Endothelial cell of umbilical vein (primary cell): ENCODE data around the gene DPEP3. TPM values are rescaled to one million over a fixed set of nuclear protein-coding genes. Genes with fewer than 3 reads are reported as not detected.

ENCODE experiments used
- BruUV-seq: library from RNA; stranded (reverse); fragments of 400-500 nt; replicated peaks from 2 replicates; lab custom pipeline; 2021; lab: Mats Ljungman, UMichigan
- CTCF ChIA-PET: fragments of 300-600, 350-600 bp; sonication (Branson Sonifier 250); formaldehyde crosslinking; loops from one replicate; lab custom pipeline; 2021; ENCODE audit warnings: antibody characterized with exemption, inconsistent platforms; lab: Charles Lee
- POLR2A ChIA-PET: fragments of 300-600, 350-600 bp; sonication (Branson Sonifier 250); formaldehyde crosslinking; loops from one replicate; lab custom pipeline; 2021; ENCODE audit warnings: antibody characterized with exemption, inconsistent platforms; lab: Charles Lee
- DNase-seq: peaks from one replicate; pipeline ENCODE4 v3.0.0-alpha.2; 2011; ENCODE audit warnings: low read depth, low spot score
- FAIRE-seq: peaks from 2 replicates; lab custom pipeline; 2011; peaks lifted over from hg19 to GRCh38; lab: Jason Lieb, UNC
- H2AFZ ChIP-seq: 2 replicates; pipeline ENCODE4 v1.6.0; 2012; ENCODE audit warnings: low read depth, low read length, control low read depth, inconsistent platforms
- H3K27ac ChIP-seq: 2 replicates; pipeline ENCODE4 v1.5.1; 2011; ENCODE audit warnings: low read depth, mild to moderate bottlenecking, control low read depth, low read length, moderate library complexity; ENCODE audit not compliant: insufficient read depth
- H3K27me3 ChIP-seq, 2 experiments: 2 replicates each; pipeline versions ENCODE4 v1.6.0 to v1.6.1; 2011; ENCODE audit warnings: low read length in 2 of 2, mixed read lengths in 1 of 2; ENCODE audit not compliant: control insufficient read depth in 2 of 2, insufficient read depth in 2 of 2
- H3K36me3 ChIP-seq, 2 experiments: 2 replicates in 1 of 2; 3 replicates in 1 of 2; pipeline ENCODE4 v1.5.1; 2011; ENCODE audit warnings: low read length in 2 of 2, mild to moderate bottlenecking in 1 of 2, moderate library complexity in 1 of 2; ENCODE audit not compliant: control insufficient read depth in 2 of 2, insufficient read depth in 2 of 2; ENCODE audit errors: extremely low read depth in 1 of 2
- H3K4me1 ChIP-seq: 3 replicates; pipeline ENCODE4 v1.5.1; 2011; ENCODE audit warnings: mild to moderate bottlenecking, low read length; ENCODE audit not compliant: control insufficient read depth, insufficient read depth; ENCODE audit errors: extremely low read depth
- H3K4me2 ChIP-seq: 2 replicates; pipeline ENCODE4 v1.6.1; 2011; ENCODE audit warnings: low read length, control low read depth, mixed read lengths; ENCODE audit not compliant: insufficient read depth
- H3K4me3 ChIP-seq, 3 experiments: fragments of 200-600 bp in 1 of 3; sonication (generic), shearing (Covaris generic) in 1 of 3; replicated peaks in 1 of 3; 2 replicates each; pipeline ENCODE4 v1.5.1; 2011 to 2016; ENCODE audit warnings: control low read depth in 3 of 3, low read length in 3 of 3, mild to moderate bottlenecking in 2 of 3, inconsistent platforms in 1 of 3, low read depth in 1 of 3, moderate library complexity in 1 of 3; ENCODE audit not compliant: insufficient read depth in 1 of 3
- H3K79me2 ChIP-seq: 2 replicates; pipeline ENCODE4 v1.6.0; 2012; ENCODE audit warnings: low read length, inconsistent platforms; ENCODE audit not compliant: control insufficient read depth, insufficient read depth
- H3K9ac ChIP-seq: replicated peaks from 2 replicates; pipeline ENCODE3; 2011; ENCODE audit warnings: low read length, control low read depth; ENCODE audit not compliant: insufficient read depth; ENCODE audit errors: extremely low read depth
- H3K9me1 ChIP-seq: replicated peaks from 3 replicates; pipeline ENCODE4 v1.6.0; 2011; ENCODE audit warnings: mild to moderate bottlenecking, low read length; ENCODE audit not compliant: control insufficient read depth, insufficient read depth; ENCODE audit errors: extremely low read depth
- H3K9me3 ChIP-seq: replicated peaks from 2 replicates; pipeline ENCODE4 v1.5.1; 2012; ENCODE audit warnings: low read length, inconsistent platforms; ENCODE audit not compliant: control insufficient read depth, insufficient read depth
- H4K20me1 ChIP-seq: replicated peaks from 2 replicates; pipeline ENCODE3; 2011; ENCODE audit warnings: mild to moderate bottlenecking, low read length; ENCODE audit not compliant: control insufficient read depth, insufficient read depth; ENCODE audit errors: extremely low read depth
- EZH2 ChIP-seq: IDR thresholded peaks from 2 replicates; pipeline ENCODE4 v1.6.1; 2012; ENCODE audit warnings: borderline replicate concordance, low read depth, mild to moderate bottlenecking, moderate library complexity, low read length, inconsistent platforms; ENCODE audit not compliant: severe bottlenecking
- FOS ChIP-seq: IDR thresholded peaks from 2 replicates; pipeline ENCODE4 v1.6.1; 2011; ENCODE audit warnings: mild to moderate bottlenecking, low read length, moderate library complexity, borderline replicate concordance; ENCODE audit not compliant: insufficient read depth
- GATA2 ChIP-seq: IDR thresholded peaks from 2 replicates; pipeline ENCODE4 v1.7.0; 2011; ENCODE audit warnings: low read depth, mild to moderate bottlenecking, moderate library complexity, mixed read lengths, low read length; ENCODE audit not compliant: insufficient read length, insufficient read depth
- JUN ChIP-seq: IDR thresholded peaks from 2 replicates; pipeline ENCODE4 v1.6.1; 2011; ENCODE audit warnings: borderline replicate concordance, low read depth; ENCODE audit not compliant: insufficient read length, insufficient read depth
- MYC ChIP-seq: IDR thresholded peaks from one replicate; pipeline ENCODE4 v1.6.1; 2011; ENCODE audit warnings: mild to moderate bottlenecking, low read depth, low read length
- POLR2A ChIP-seq: IDR thresholded peaks from 2 replicates; pipeline ENCODE4 v1.6.1; 2012; ENCODE audit warnings: low read depth, mild to moderate bottlenecking, control low read depth, low read length
- POLR2AphosphoS5 ChIP-seq: IDR thresholded peaks from 2 replicates; pipeline ENCODE4 v1.6.1; 2012; ENCODE audit warnings: low read depth, mild to moderate bottlenecking, control low read depth, low read length, moderate library complexity; ENCODE audit not compliant: insufficient read depth
- dilution Hi-C: fragments of 300-500 bp; cut with MboI; formaldehyde crosslinking; loops from one replicate; pipeline ENCODE4 v1.15.0; 2019; ENCODE audit warnings: low sequenced_read_pairs; ENCODE audit not compliant: extremely low pct_ligation_motif_present
- intact Hi-C: fragments of 100-400 bp; cut with micrococcal nuclease; formaldehyde crosslinking; loops from one replicate; pipeline ENCODE4 v1.10.0; 2022
- polyA plus RNA-seq, 4 experiments: library from polyadenylated mRNA; depleted of rRNA in 3 of 4; stranded (reverse) in 3 of 4; unstranded in 1 of 4; fragments of >200 nt; gene quantifications; 2 replicates each; pipeline versions ENCODE4 v1.2.1 to v1.2.3, GENCODE V29; 2011 to 2012; ENCODE audit warnings: missing spikeins in 1 of 4
- total RNA-seq: library from RNA; stranded (reverse); gene quantifications from 2 replicates; pipeline ENCODE4 v1.2.3, GENCODE V29; 2021
- TF ChIP-seq, protein P1 (sequence below), 2 donors: IDR thresholded peaks; 1 replicate in 1 of 2; 2 replicates in 1 of 2; pipeline ENCODE4 v1.5.1; 2011; ENCODE audit warnings: low read length in 2 of 2, mild to moderate bottlenecking in 2 of 2, moderate library complexity in 2 of 2, control low read depth in 1 of 2, inconsistent platforms in 1 of 2, low read depth in 1 of 2; ENCODE audit not compliant: insufficient read depth in 1 of 2; ENCODE audit errors: extremely low read depth in 1 of 2
- TF ChIP-seq, protein P2 (sequence below): IDR thresholded peaks from 2 replicates; pipeline ENCODE4 v1.6.1; 2011; ENCODE audit not compliant: insufficient read depth, insufficient read length

Gene DPEP3
- total and polyA plus RNA-seq, 2 donors (not counting 3 experiments of a cell fraction or from before 2014, with no cell fraction given): 0.06 TPM; not detected in 1

DNA sequence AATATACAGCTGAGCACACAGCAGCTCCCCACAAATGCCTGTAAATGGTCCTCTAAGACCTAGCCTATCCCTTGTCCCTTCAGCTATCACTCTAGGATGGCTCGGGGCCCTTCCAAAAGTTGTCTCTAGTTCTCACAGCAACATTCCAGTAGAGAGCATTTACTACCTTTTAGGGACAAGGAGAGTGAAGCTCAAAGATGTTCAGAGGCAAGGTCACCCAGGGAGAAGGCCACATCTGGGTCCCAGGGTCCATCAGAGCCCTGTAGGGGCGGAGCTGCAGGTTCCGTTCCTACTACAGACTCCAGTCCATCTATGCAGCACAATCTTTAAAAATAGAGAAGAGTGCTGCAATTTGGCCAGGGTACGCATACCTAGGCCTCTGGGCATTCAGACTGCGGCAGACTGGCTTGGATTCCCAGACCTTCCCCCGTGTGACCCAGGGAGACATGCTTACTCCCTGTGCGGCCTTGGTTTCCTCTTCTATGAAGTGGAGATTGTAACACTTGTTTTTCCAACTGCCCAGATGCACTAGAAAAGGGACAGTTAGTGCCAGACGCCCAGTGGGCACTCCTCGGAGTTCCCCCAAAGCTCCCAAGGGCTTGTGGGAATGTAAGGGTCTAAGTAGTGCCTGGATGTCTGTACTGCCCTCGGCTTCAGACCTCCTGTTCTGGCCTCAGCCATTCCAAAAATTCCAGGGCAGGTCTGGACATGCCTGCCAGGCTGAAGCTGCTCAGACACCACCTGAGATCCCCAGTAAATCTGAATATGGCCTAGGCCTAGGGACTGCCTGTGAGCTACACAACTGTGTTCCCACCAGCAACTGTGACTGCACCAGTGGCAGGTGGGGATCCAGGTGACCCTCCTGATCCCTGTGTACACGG is 14.4 kb downstream of the DPEP3 start:
- CTCF ChIA-PET: interaction anchor here (1.0 to 2.2 kb wide), 7 partner anchors 24 to 75 kb away, joined by 3 to 13 read pairs (median 4); partner anchors contain the start of gene PSMB10
- FAIRE-seq: no peak
- dilution Hi-C loops (no loop called here), intact Hi-C loops (no loop called here)
- no peaks in the 10 kb centered on the region for H3K9me1 ChIP-seq
- BruUV-seq: no TSS peak
- H3K9ac ChIP-seq: peak overlapping the region; percentile 2
- no peak overlapping the region for H2AFZ ChIP-seq
- peak overlapping the region in 1 of 3 experiments; percentile 97 for H3K4me3 ChIP-seq
- TF ChIP-seq GATA2 (no peak), EZH2 (no peak), POLR2AphosphoS5 (no peak), JUN (no peak), POLR2A (no peak), FOS (no peak), MYC (no peak)
- TF ChIP-seq, protein P1, sequence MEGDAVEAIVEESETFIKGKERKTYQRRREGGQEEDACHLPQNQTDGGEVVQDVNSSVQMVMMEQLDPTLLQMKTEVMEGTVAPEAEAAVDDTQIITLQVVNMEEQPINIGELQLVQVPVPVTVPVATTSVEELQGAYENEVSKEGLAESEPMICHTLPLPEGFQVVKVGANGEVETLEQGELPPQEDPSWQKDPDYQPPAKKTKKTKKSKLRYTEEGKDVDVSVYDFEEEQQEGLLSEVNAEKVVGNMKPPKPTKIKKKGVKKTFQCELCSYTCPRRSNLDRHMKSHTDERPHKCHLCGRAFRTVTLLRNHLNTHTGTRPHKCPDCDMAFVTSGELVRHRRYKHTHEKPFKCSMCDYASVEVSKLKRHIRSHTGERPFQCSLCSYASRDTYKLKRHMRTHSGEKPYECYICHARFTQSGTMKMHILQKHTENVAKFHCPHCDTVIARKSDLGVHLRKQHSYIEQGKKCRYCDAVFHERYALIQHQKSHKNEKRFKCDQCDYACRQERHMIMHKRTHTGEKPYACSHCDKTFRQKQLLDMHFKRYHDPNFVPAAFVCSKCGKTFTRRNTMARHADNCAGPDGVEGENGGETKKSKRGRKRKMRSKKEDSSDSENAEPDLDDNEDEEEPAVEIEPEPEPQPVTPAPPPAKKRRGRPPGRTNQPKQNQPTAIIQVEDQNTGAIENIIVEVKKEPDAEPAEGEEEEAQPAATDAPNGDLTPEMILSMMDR (IDR thresholded peaks at IDR 0.05; ENCODE audit: extremely low read depth in 1 of 2, insufficient read depth in 1 of 2, low read depth in 1 of 2, low read length in 2 of 2): no peak
- TF ChIP-seq, protein P2, sequence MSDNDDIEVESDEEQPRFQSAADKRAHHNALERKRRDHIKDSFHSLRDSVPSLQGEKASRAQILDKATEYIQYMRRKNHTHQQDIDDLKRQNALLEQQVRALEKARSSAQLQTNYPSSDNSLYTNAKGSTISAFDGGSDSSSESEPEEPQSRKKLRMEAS: no peak
- POLR2A ChIA-PET: interaction anchor here (1.1 kb wide), 2 partner anchors 30 to 272 kb away, joined by 3 to 5 read pairs; no protein-coding TSS in a partner anchor
- peaks cover 7 to 18% of the 10 kb centered on the region in 2 experiments for H3K36me3 ChIP-seq
- H3K79me2 ChIP-seq: peaks cover 52% of the 10 kb centered on the region
- H3K9me3 ChIP-seq: no peaks in the 10 kb centered on the region
- H3K27ac ChIP-seq: peak overlapping the region; percentile 10
- H3K27me3 ChIP-seq: no peaks in the 10 kb centered on the region
- no peak for DNase-seq
- H3K4me1 ChIP-seq: peaks cover 22% of the 10 kb centered on the region
- peak overlapping the region; percentile 77 for H3K4me2 ChIP-seq
- no peaks in the 10 kb centered on the region for H4K20me1 ChIP-seq
